BJ (cell line): ENCODE data around the gene PLGRKT. TPM values are rescaled to one million over a fixed set of nuclear protein-coding genes. Genes with fewer than 3 reads are reported as not detected.

Experiments
- CTCF ChIA-PET: fragments of 350-600 bp; formaldehyde crosslinking; extraction: SDS; loops from one replicate; lab custom pipeline; 2021; ENCODE audit warnings: antibody characterized with exemption, inconsistent platforms; lab: Yijun Ruan, JAX
- POLR2A ChIA-PET: fragments of 300-600 bp; sonication (Branson Sonifier 250); formaldehyde crosslinking; extraction: SDS; loops from one replicate; lab custom pipeline; 2021; ENCODE audit warnings: antibody characterized with exemption; lab: Charles Lee
- DNase-seq: peaks from one replicate; pipeline ENCODE4 v3.0.0-alpha.2; 2011; ENCODE audit warnings: low read depth
- H3K27me3 ChIP-seq: 2 replicates; pipeline ENCODE4 v1.6.0; 2011; ENCODE audit warnings: low read length; ENCODE audit not compliant: control insufficient read depth, insufficient read depth
- H3K36me3 ChIP-seq: 2 replicates; pipeline ENCODE4 v1.5.1; 2011; ENCODE audit warnings: low read length; ENCODE audit not compliant: control insufficient read depth, insufficient read depth
- H3K4me3 ChIP-seq: 2 replicates; pipeline ENCODE4 v1.5.1; 2011; ENCODE audit warnings: low read depth, mild to moderate bottlenecking, control low read depth, low read length
- polyA plus RNA-seq: library from polyadenylated mRNA; depleted of rRNA; stranded (reverse); fragments of >200 nt; gene quantifications from 2 replicates; pipeline ENCODE4 v1.2.3, GENCODE V29; 2011
- TF ChIP-seq, protein P1 (sequence below): IDR thresholded peaks from 2 replicates; pipeline ENCODE4 v1.5.1; 2011; ENCODE audit warnings: low read depth, mild to moderate bottlenecking, control low read depth, inconsistent platforms, low read length, moderate library complexity; ENCODE audit not compliant: insufficient read depth

The PLGRKT gene
- polyA plus RNA-seq, 1 experiment: 7.7 TPM

DNA sequence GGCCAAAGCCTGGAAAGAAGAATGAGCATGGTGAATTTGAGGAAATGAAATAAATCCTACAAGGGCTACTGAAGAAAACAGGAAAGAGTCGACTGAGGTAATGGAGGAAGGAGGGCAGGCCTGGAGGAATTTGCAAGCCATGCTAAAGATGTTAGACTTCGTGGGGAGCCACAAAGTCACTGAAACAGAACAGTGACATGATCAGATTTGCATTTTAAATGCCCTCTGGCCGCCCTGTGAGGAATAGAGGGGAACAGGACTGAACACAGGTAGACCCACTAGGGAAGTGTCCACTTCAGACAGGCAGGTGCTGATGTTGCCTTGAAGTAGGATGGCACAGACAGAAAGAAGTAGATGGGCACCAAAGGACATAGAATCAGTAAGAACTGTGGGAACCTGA lies 55.2 kb downstream of the PLGRKT start:
- H3K4me3 ChIP-seq: no peak overlapping the region
- no peaks in the 10 kb centered on the region for H3K36me3 ChIP-seq
- no peaks in the 10 kb centered on the region for H3K27me3 ChIP-seq
- no peak for DNase-seq
- TF ChIP-seq, protein P1, sequence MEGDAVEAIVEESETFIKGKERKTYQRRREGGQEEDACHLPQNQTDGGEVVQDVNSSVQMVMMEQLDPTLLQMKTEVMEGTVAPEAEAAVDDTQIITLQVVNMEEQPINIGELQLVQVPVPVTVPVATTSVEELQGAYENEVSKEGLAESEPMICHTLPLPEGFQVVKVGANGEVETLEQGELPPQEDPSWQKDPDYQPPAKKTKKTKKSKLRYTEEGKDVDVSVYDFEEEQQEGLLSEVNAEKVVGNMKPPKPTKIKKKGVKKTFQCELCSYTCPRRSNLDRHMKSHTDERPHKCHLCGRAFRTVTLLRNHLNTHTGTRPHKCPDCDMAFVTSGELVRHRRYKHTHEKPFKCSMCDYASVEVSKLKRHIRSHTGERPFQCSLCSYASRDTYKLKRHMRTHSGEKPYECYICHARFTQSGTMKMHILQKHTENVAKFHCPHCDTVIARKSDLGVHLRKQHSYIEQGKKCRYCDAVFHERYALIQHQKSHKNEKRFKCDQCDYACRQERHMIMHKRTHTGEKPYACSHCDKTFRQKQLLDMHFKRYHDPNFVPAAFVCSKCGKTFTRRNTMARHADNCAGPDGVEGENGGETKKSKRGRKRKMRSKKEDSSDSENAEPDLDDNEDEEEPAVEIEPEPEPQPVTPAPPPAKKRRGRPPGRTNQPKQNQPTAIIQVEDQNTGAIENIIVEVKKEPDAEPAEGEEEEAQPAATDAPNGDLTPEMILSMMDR: no peak
- CTCF ChIA-PET: no interaction called here
- POLR2A ChIA-PET: no interaction called here

DNA sequence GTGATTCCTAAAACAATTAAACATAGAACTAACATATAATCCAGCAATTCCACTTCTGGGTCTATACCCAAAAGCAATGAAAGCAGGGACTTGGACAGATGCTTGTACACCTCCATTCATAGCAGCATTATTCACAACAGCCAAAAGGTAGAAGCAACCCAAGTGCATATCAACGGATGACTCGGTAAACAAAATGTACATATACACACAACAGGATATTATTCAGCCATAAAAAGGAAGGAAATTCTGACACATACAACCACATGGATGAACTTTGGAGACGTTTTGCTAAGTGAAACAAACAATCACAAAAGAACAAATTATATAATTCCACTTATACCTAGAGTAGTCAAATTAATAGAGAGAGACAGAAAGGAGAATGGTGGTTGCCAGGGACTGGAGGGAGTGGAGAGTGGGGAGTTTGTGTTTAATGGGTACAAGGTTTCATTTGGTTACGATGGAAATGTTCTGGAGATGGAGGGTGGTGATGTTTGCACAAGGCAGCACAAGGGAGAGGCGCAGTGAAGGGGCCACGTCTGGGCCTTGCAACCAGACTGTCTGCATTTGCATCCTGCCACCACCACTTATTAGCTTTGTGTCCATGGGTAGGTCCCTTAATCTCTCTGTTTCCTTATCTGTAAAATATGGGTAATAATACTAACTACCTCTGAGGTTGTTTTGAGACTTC lies 61.8 kb downstream of the PLGRKT start:
- POLR2A ChIA-PET: no interaction called here
- no peaks in the 10 kb centered on the region for H3K36me3 ChIP-seq
- CTCF ChIA-PET: no interaction called here
- TF ChIP-seq, protein P1: no peak
- no peaks in the 10 kb centered on the region for H3K27me3 ChIP-seq
- no peak overlapping the region for H3K4me3 ChIP-seq
- DNase-seq: no peak

DNA sequence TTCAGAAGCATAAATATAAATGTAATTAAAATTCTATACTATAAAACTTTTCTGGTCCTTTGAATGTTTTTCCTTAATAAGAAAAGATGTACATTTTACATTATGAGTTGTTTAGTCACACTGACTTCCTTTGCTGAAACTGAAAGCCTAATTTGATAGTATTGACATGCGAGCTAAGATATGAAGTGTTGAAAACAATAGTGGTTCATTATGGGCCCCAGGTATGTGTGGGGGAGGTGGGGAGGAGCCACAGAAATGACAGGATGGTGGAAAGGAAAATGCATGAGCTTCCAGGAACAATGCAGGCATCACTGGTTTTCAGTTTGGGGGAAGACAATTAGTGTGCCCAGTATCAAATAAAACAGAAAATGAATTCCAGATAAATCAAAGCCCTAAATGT lies 62.6 kb downstream of the PLGRKT start:
- no peak overlapping the region for H3K4me3 ChIP-seq
- no peak for DNase-seq
- H3K36me3 ChIP-seq: no peaks in the 10 kb centered on the region
- POLR2A ChIA-PET: no interaction called here
- TF ChIP-seq, protein P1: no peak
- CTCF ChIA-PET: no interaction called here
- H3K27me3 ChIP-seq: no peaks in the 10 kb centered on the region

DNA sequence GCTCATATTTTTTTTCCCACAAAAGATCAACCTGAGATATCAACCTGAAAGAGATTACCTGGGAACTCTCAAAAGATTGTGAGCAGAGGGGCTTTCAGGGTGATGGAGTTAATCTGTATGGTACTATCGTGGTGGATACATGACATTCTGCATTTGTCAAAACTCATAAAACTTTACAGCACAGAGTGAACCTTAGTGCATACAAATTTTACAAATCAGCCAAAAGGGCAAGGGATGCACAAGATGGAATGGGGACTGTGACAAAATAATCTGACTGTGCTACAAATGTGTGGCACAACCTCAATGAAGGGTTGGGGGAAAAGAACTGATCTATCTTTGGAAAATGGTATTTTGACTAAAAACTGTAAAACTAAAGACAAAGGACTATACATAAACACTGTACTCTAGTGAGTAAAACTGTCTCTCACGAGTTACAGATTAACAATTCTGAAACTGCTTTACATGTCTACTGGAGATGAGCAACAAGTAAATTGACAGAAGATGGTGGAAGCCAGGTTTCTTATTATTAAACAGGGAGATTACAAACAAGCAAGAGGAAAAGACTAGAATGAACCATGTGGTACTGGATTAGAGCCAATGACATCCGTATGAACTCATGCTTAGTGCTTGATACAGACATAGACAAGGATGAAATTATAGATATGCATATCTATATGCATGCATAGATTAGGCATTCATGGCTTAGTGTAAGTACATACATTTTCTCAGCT lies 73.3 kb downstream of the PLGRKT start:
- POLR2A ChIA-PET: no interaction called here
- CTCF ChIA-PET: interaction anchor here (1.2 kb wide), 1 partner anchor 28 kb away, joined by 3 read pairs; no protein-coding TSS in a partner anchor
- TF ChIP-seq, protein P1: no peak
- no peak overlapping the region for H3K4me3 ChIP-seq
- no peaks in the 10 kb centered on the region for H3K36me3 ChIP-seq
- DNase-seq: no peak
- H3K27me3 ChIP-seq: no peaks in the 10 kb centered on the region

DNA sequence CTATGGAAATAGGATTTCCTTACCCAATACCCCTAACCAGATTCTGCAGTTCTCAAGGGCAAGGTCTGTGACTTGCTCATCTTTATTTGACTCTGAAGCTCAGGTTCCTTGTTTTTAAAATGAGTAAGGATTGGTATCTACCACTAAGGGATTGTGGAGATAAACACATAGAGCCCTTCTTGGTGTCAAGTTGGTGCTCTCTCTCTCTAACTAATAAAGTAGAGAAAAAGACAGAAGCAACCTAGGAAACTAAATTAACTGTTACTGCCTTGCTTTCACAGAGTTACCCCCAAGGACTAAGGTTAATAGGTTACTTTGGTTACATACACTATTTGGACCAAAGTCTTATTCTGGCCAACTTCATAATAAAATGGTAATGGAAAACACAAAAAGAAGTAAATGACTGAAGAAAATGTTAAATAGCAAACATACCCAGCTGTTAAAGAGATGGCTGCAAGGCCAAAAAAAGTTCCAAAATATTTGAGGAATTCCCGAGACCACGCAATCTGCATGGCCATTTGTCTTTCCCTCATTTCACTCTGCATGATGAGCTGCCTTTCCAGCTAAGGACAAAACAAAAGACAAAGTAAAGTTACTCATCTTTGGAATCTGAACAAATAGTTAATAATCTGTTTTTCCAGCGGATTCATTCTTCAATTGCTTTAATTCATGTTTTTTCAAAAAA lies 76.3 kb downstream of the PLGRKT start:
- ChIA-PET CTCF (no interaction called here), POLR2A (no interaction called here)
- no peak for DNase-seq
- H3K36me3 ChIP-seq: no peaks in the 10 kb centered on the region
- TF ChIP-seq, protein P1: no peak
- H3K27me3 ChIP-seq: no peaks in the 10 kb centered on the region
- H3K4me3 ChIP-seq: no peak overlapping the region
